Measurements from ENCODE around the gene UGT1A7.

The UGT1A7 gene

DNA sequence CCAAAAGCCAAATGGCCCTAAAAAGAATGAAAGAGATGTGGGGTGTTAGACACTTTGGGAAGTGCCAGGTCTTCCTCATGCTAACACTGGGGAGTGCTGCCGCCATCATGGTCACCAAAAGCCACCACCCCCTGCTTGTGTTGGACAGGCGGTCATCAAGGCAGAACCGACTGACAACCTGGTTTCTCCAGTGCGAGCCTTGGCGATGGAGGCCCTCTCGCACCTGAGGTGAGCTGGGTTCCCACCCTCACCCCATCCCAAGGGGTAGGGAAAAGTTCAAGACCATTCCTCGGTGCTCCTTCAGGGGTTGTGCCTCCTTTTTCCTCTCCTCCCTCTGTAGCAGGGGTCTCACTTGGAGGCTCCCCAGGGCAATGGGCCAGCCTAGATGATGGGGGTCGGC is 130.0 kb downstream of the UGT1A7 start:
- H3K27ac ChIP-seq = no peak overlapping the region
- no peak for DNase-seq (ENCODE audit: low spot score)
- CTCF ChIA-PET = no interaction called here
- TF ChIP-seq, protein P1, sequence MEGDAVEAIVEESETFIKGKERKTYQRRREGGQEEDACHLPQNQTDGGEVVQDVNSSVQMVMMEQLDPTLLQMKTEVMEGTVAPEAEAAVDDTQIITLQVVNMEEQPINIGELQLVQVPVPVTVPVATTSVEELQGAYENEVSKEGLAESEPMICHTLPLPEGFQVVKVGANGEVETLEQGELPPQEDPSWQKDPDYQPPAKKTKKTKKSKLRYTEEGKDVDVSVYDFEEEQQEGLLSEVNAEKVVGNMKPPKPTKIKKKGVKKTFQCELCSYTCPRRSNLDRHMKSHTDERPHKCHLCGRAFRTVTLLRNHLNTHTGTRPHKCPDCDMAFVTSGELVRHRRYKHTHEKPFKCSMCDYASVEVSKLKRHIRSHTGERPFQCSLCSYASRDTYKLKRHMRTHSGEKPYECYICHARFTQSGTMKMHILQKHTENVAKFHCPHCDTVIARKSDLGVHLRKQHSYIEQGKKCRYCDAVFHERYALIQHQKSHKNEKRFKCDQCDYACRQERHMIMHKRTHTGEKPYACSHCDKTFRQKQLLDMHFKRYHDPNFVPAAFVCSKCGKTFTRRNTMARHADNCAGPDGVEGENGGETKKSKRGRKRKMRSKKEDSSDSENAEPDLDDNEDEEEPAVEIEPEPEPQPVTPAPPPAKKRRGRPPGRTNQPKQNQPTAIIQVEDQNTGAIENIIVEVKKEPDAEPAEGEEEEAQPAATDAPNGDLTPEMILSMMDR (conservative IDR thresholded peaks at IDR 0.05; ENCODE audit: low read depth) = no peak
- POLR2A ChIA-PET (ENCODE audit: low non-redundant PET) = no interaction called here

DNA sequence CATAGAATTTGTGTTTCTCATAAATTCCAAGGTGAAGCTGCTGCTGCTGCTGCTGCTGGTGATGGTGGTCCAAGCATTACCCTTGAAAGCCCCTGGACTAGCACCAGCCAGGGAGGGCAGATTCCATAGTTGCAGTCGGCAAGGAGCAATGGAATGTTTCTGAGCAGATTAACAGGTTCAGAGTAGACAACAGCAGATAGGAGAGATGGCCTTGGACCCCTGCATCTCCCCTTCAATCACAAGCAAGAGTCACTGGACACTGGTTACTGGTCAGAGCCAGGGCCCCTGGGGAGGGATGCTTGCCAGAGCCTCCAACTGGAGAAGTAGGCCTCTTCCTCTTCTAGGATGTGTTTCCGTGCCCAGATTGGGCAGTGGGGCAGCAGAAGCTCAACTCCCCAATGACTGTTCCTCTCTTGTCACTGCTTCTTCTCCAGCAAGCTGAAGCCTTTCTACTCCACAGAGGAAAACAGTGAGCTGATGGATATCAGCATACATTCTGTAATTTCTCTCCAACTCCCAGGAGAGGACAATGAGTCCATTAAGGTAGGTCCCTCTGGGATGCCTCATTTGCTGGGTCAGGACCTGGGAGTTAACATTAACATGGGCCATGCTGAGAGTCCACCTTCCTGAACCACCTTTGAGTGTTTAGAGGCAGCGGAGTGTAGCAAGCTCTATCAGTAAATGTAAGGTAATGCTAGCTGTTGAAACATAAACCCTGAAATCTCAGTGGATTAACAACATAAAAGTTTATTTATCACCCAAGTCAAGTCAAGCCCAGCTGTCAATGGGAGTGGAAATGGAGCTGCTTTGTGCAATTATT is 131.7 kb downstream of the UGT1A7 start:
- POLR2A ChIA-PET (ENCODE audit: low non-redundant PET) = no interaction called here
- TF ChIP-seq, protein P1 (conservative IDR thresholded peaks at IDR 0.05; ENCODE audit: low read depth) = no peak
- CTCF ChIA-PET = no interaction called here
- H3K27ac ChIP-seq = no peak overlapping the region
- no peak for DNase-seq (ENCODE audit: low spot score)

DNA sequence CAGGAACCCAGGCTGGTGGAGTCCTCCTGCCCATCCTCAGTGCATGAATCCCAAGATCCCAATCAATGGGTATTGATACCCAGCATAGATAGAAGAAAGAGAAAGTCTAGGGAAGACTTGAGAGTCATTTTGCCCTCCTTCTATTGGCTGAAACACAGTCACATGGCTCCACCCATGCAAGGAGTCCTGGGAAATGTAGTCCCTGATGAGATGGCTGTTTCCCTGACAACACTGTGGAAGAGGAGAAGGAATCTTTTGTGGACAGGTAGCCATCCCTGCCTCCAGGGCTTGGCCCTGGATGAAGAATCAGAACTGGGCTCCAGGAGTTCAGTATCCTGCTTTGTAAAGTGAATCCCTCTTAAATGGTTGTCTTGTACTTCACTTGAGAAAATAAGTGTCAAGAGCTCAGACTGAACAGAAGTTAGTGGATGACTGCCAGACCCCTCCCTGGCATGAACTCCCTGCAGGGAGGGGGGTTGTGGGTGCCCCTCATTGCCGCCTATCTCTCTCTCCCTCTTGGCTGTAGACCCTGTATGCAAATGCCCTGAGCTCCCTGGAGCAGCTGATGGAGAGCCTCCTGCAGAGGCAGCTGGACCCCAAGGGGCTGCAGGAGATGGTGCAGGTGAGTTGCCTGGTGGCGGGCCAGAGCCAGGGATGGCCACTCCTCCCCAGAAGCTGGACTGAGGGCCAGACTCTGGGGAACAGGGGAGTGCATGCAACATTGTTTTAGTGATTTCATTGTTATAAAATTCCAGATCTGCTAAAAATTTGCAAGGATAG is 132.5 kb downstream of the UGT1A7 start:
- CTCF ChIA-PET = no interaction called here
- peak; percentile 46 for DNase-seq (ENCODE audit: low spot score)
- TF ChIP-seq, protein P1 (conservative IDR thresholded peaks at IDR 0.05; ENCODE audit: low read depth) = no peak
- H3K27ac ChIP-seq = no peak overlapping the region
- POLR2A ChIA-PET (ENCODE audit: low non-redundant PET) = no interaction called here

DNA sequence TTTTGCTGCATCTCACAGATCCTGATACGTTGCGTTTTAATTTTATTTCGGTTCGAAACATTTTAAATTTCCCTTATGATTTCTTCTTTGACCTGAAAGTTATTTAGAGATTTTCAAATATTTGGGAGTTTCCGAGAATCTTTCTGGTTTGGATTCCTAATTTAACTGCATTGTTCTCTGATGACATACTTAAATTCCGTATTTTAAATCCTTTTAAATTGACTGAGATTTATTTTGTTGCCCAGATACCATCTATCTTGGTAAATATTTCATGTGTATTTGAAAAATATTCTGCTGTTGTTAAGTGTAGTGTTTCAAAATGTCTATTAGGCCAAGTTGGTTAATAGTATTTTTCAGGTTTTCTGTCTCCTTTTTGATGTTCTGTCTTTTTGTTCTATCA is 134.2 kb downstream of the UGT1A7 start:
- TF ChIP-seq, protein P1 (conservative IDR thresholded peaks at IDR 0.05; ENCODE audit: low read depth) = no peak
- H3K27ac ChIP-seq = no peak overlapping the region
- DNase-seq (ENCODE audit: low spot score) = no peak
- ChIA-PET POLR2A (ENCODE audit: low non-redundant PET) (no interaction called here), CTCF (no interaction called here)

GRCh38 chr2:233816334-233816733 is 134.6 kb downstream of the UGT1A7 start:
- POLR2A ChIA-PET (ENCODE audit: low non-redundant PET) = no interaction called here
- no peak for DNase-seq (ENCODE audit: low spot score)
- no peak overlapping the region for H3K27ac ChIP-seq
- CTCF ChIA-PET = no interaction called here
- TF ChIP-seq, protein P1 (conservative IDR thresholded peaks at IDR 0.05; ENCODE audit: low read depth) = no peak

- ChIA-PET POLR2A (ENCODE audit: low non-redundant PET) (no interaction called here), CTCF (no interaction called here)
- H3K27ac ChIP-seq = no peak overlapping the region
- TF ChIP-seq, protein P1 (conservative IDR thresholded peaks at IDR 0.05; ENCODE audit: low read depth) = no peak
- DNase-seq (ENCODE audit: low spot score) = no peak
Observed at GRCh38 chr2:233816771-233817170, 135.1 kb downstream of the UGT1A7 start.
